ENCODE measurements around the gene MAP4K3.
"Not testable (repeated sequence)": the region's sequence is repeated elsewhere in the genome, so short reads cannot be mapped to it uniquely, and the experiment has no call there.

Gene MAP4K3

GRCh38 chr2:39392672-39393071 is 44.4 kb downstream of the MAP4K3 start:
- DNase-seq (ENCODE audit: low spot score) = no peak
- no peak for TF ChIP-seq CTCF (IDR thresholded peaks at IDR 0.05; ENCODE audit: extremely low read depth, missing control alignments)

GRCh38 chr2:39390216-39390615 is 46.9 kb downstream of the MAP4K3 start:
- DNase-seq (ENCODE audit: low spot score) = no peak
- no peak for TF ChIP-seq CTCF (IDR thresholded peaks at IDR 0.05; ENCODE audit: extremely low read depth, missing control alignments)

GRCh38 chr2:39386064-39386463 is 51.0 kb downstream of the MAP4K3 start:
- TF ChIP-seq CTCF (IDR thresholded peaks at IDR 0.05; ENCODE audit: extremely low read depth, missing control alignments) = no peak
- DNase-seq (ENCODE audit: low spot score) = no peak

- DNase-seq (ENCODE audit: low spot score) = no peak
- TF ChIP-seq CTCF (IDR thresholded peaks at IDR 0.05; ENCODE audit: extremely low read depth, missing control alignments) = no peak
Measured at GRCh38 chr2:39385172-39385571, 51.9 kb downstream of the MAP4K3 start.

- not testable (repeated sequence) for DNase-seq (ENCODE audit: low spot score)
Measured at GRCh38 chr2:39384071-39384470, 53.0 kb downstream of the MAP4K3 start.

GRCh38 chr2:39383146-39383545 is 53.9 kb downstream of the MAP4K3 start:
- TF ChIP-seq CTCF (IDR thresholded peaks at IDR 0.05; ENCODE audit: extremely low read depth, missing control alignments) = no peak
- DNase-seq (ENCODE audit: low spot score) = no peak

- DNase-seq (ENCODE audit: low spot score) = no peak
- no peak for TF ChIP-seq CTCF (IDR thresholded peaks at IDR 0.05; ENCODE audit: extremely low read depth, missing control alignments)
Measured at GRCh38 chr2:39381653-39382052, 55.4 kb downstream of the MAP4K3 start.

- no peak for DNase-seq (ENCODE audit: low spot score)
- no peak for TF ChIP-seq CTCF (IDR thresholded peaks at IDR 0.05; ENCODE audit: extremely low read depth, missing control alignments)
Measured at GRCh38 chr2:39380525-39381150, 56.4 kb downstream of the MAP4K3 start.

Measured in GM20000 (cell line).